IMR-90 (cell line): ENCODE results near the gene TOGARAM1. TPM values are rescaled to one million over a fixed set of nuclear protein-coding genes. Genes with fewer than 3 reads are reported as not detected.

ENCODE experiments used
- ATAC-seq: fragments of 200-7000 bp; cut with Tn5 transposase; 2 replicates; pipeline ENCODE4 v1.9.1; 2020; ENCODE audit warnings: low read depth, mild to moderate bottlenecking, moderate library complexity
- BruUV-seq: library from RNA; stranded (reverse); fragments of 400-500 nt; replicated peaks from 2 replicates; lab custom pipeline; 2021; lab: Mats Ljungman, UMichigan
- CTCF ChIA-PET: fragments of 300-600 bp; formaldehyde crosslinking; extraction: SDS; loops from one replicate; lab custom pipeline; 2021; ENCODE audit warnings: antibody characterized with exemption; lab: Yijun Ruan, JAX
- POLR2A ChIA-PET: fragments of 300-600 bp; sonication (Branson Sonifier 250); formaldehyde crosslinking; loops from one replicate; lab custom pipeline; 2022; ENCODE audit warnings: antibody characterized with exemption; ENCODE audit not compliant: unreplicated experiment; lab: Charles Lee
- DNase-seq: peaks from one replicate; pipeline ENCODE4 v3.0.0; 2013
- H2AFZ ChIP-seq: replicated peaks from 2 replicates; pipeline ENCODE3; 2013; ENCODE audit warnings: low read length, mild to moderate bottlenecking; ENCODE audit not compliant: poor library complexity
- H2AK5ac ChIP-seq: 2 replicates; pipeline ENCODE4 v1.6.1; 2013; ENCODE audit warnings: low read depth, low read length, inconsistent platforms
- H2AK9ac ChIP-seq: replicated peaks from 2 replicates; pipeline ENCODE3; 2013; ENCODE audit warnings: mild to moderate bottlenecking, low read depth, low read length, moderate library complexity; ENCODE audit not compliant: poor library complexity
- H2BK120ac ChIP-seq: 2 replicates; pipeline ENCODE4 v1.6.1; 2013; ENCODE audit warnings: low read depth, low read length, inconsistent platforms
- H2BK15ac ChIP-seq: 3 replicates; pipeline ENCODE4 v1.6.1; 2013; ENCODE audit warnings: low read depth, low read length, inconsistent platforms
- H2BK20ac ChIP-seq: 2 replicates; pipeline ENCODE4 v1.6.1; 2013; ENCODE audit warnings: low read depth, mild to moderate bottlenecking, inconsistent platforms, low read length, moderate library complexity
- H2BK5ac ChIP-seq: 2 replicates; pipeline ENCODE4 v1.6.1; 2013; ENCODE audit warnings: mild to moderate bottlenecking, low read depth, low read length, inconsistent platforms; ENCODE audit not compliant: poor library complexity, severe bottlenecking
- H3K14ac ChIP-seq: replicated peaks from 2 replicates; pipeline ENCODE4 v1.6.1; 2013; ENCODE audit warnings: low read depth, low read length, inconsistent platforms
- H3K18ac ChIP-seq: 2 replicates; pipeline ENCODE4 v1.6.1; 2013; ENCODE audit warnings: low read depth, low read length, control low read depth
- H3K23ac ChIP-seq: 2 replicates; pipeline ENCODE4 v1.6.1; 2013; ENCODE audit warnings: low read depth, low read length, inconsistent platforms
- H3K27ac ChIP-seq: 2 replicates; pipeline ENCODE4 v1.5.1; 2013; ENCODE audit warnings: mild to moderate bottlenecking, control low read depth, low read length; ENCODE audit not compliant: insufficient read depth
- H3K27me3 ChIP-seq: 2 replicates; pipeline ENCODE4 v1.6.1; 2013; ENCODE audit warnings: low read length; ENCODE audit not compliant: control insufficient read depth, insufficient read depth
- H3K36me3 ChIP-seq: 2 replicates; pipeline ENCODE4 v1.6.1; 2013; ENCODE audit warnings: low read length, mixed read lengths; ENCODE audit not compliant: control insufficient read depth, insufficient read depth
- H3K4ac ChIP-seq: 2 replicates; pipeline ENCODE4 v1.6.1; 2013; ENCODE audit warnings: low read depth, low read length, inconsistent platforms
- H3K4me1 ChIP-seq: 2 replicates; pipeline ENCODE4 v1.6.1; 2013; ENCODE audit warnings: low read length, mixed read lengths; ENCODE audit not compliant: control insufficient read depth, insufficient read depth
- H3K4me2 ChIP-seq: 2 replicates; pipeline ENCODE4 v1.6.1; 2013; ENCODE audit warnings: low read depth, mild to moderate bottlenecking, control low read depth, low read length, moderate library complexity
- H3K4me3 ChIP-seq: 2 replicates; pipeline ENCODE4 v1.5.1; 2013; ENCODE audit warnings: low read depth, mild to moderate bottlenecking, control low read depth, low read length, moderate library complexity; ENCODE audit not compliant: insufficient read depth
- H3K56ac ChIP-seq: 2 replicates; pipeline ENCODE4 v1.6.1; 2013; ENCODE audit warnings: low read length, inconsistent platforms; ENCODE audit not compliant: insufficient read depth; ENCODE audit errors: extremely low read depth
- H3K79me1 ChIP-seq, 2 experiments: 2 replicates each; pipeline ENCODE4 v1.6.1; 2013; ENCODE audit warnings: low read length in 2 of 2, inconsistent platforms in 1 of 2, low read depth in 1 of 2
- H3K9ac ChIP-seq: 2 replicates; pipeline ENCODE4 v1.6.1; 2013; ENCODE audit warnings: low read depth, low read length, control low read depth
- H3K9me1 ChIP-seq: 2 replicates; pipeline ENCODE4 v1.6.1; 2013; ENCODE audit warnings: low read length, inconsistent platforms; ENCODE audit not compliant: insufficient read depth
- H3K9me3 ChIP-seq: 2 replicates; pipeline ENCODE4 v1.6.1; 2013; ENCODE audit warnings: low read length; ENCODE audit not compliant: control insufficient read depth, insufficient read depth
- H4K20me1 ChIP-seq: 2 replicates; pipeline ENCODE4 v1.6.1; 2013; ENCODE audit warnings: low read length, inconsistent platforms; ENCODE audit not compliant: insufficient read depth
- H4K5ac ChIP-seq: 2 replicates; pipeline ENCODE4 v1.6.1; 2013; ENCODE audit warnings: mild to moderate bottlenecking, low read depth, low read length, control low read depth
- H4K8ac ChIP-seq, 2 experiments: 2 replicates each; pipeline ENCODE4 v1.6.1; 2013; ENCODE audit warnings: low read depth in 2 of 2, low read length in 2 of 2, control low read depth in 1 of 2, inconsistent platforms in 1 of 2
- H4K91ac ChIP-seq: 2 replicates; pipeline ENCODE4 v1.6.1; 2013; ENCODE audit warnings: low read depth, low read length, inconsistent platforms; ENCODE audit not compliant: insufficient read depth
- CHD1 ChIP-seq: IDR thresholded peaks from 2 replicates; pipeline ENCODE4 v1.6.1; 2012; ENCODE audit warnings: low read depth, low read length, improper control_type of control experiment
- POLR2A ChIP-seq: IDR thresholded peaks from 2 replicates; pipeline ENCODE4 v1.6.1; 2012; ENCODE audit warnings: mild to moderate bottlenecking, low read depth, low read length
- RFX5 ChIP-seq: IDR thresholded peaks from 2 replicates; pipeline ENCODE4 v1.8.0; 2012; ENCODE audit warnings: low read depth, mild to moderate bottlenecking, low read length, moderate library complexity
- WGBS, 2 experiments: methylation state at CpG; one replicate each; pipeline versions ENCODE4 v1.1.5 to v1.1.7; 2013; ENCODE audit warnings: missing lambda C conversion rate in 2 of 2; ENCODE audit not compliant: insufficient read length in 1 of 2; ENCODE audit errors: extremely low coverage in 2 of 2; 5-methylcytosine and 5-hydroxymethylcytosine counted together
- dilution Hi-C: fragments of 300-500 bp; cut with HindIII; formaldehyde crosslinking; loops from one replicate; pipeline ENCODE4 v1.14.3; 2018; ENCODE audit warnings: low sequenced_read_pairs; ENCODE audit not compliant: unreplicated experiment
- in situ Hi-C: fragments of 300-500 bp; cut with MboI; formaldehyde crosslinking; loops from 3 replicates; pipeline ENCODE4 v1.14.3; 2019; ENCODE audit warnings: low sequenced_read_pairs, inconsistent platforms, mixed read lengths
- intact Hi-C: fragments of 100-400 bp; cut with micrococcal nuclease; formaldehyde crosslinking; loops from 2 replicates; pipeline ENCODE4 v1.10.0; 2022
- polyA plus RNA-seq, 3 experiments: library from polyadenylated mRNA; depleted of rRNA; stranded (reverse); fragments of >200 nt; gene quantifications; 2 replicates each; pipeline ENCODE4 v1.2.3, GENCODE V29; 2012; ENCODE audit warnings: low replicate concordance in 1 of 3
- total RNA-seq: library from RNA; depleted of rRNA; stranded (reverse); fragments of >200 nt; gene quantifications from 2 replicates; pipeline ENCODE4 v1.2.3, GENCODE V29; 2012

The TOGARAM1 gene
- total and polyA plus RNA-seq, 2 of the 4 experiments (the other 2 are of a cell fraction), result 3.1 to 13.4 TPM

DNA sequence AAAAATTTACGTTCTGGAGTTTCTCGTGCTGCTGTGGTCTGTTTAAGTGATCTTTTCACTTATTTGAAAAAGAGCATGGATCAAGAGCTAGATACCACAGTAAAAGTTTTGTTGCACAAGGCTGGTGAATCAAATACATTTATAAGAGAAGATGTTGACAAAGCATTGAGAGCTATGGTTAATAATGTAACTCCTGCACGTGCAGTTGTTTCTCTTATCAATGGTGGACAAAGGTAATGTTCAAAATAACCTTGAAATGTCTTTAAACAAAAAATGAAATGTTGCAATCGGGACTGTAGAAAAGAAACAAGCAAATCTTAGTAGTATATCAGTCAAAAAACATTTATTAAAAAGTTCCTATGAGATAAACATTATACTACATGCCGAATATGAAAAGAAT, 82.6 kb downstream of the TOGARAM1 start:
- Histone ChIP-seq H3K4me2 (no peak overlapping the region), H3K27ac (no peak overlapping the region), H2BK5ac (no peak overlapping the region), H3K4me3 (no peak overlapping the region), H2AK9ac (no peak overlapping the region), H3K36me3 (peaks cover 4% of the 10 kb centered on the region), H2BK15ac (no peak overlapping the region), H3K9me3 (no peaks in the 10 kb centered on the region), H3K23ac (no peak overlapping the region), H4K20me1 (no peaks in the 10 kb centered on the region), H2BK20ac (no peak overlapping the region), H4K5ac (no peak overlapping the region), H4K8ac (no peak overlapping the region), H4K91ac (no peak overlapping the region), H2AFZ (no peak overlapping the region), H3K56ac (no peak overlapping the region), H3K9me1 (no peaks in the 10 kb centered on the region), H2BK120ac (no peak overlapping the region), H3K18ac (no peak overlapping the region), H3K4me1 (no peaks in the 10 kb centered on the region), H2AK5ac (no peak overlapping the region), H3K79me1 (no peaks in the 10 kb centered on the region), H3K9ac (no peak overlapping the region), H3K27me3 (no peaks in the 10 kb centered on the region), H3K14ac (no peak overlapping the region), H3K4ac (no peak overlapping the region)
- intact Hi-C loops, result no loop called here
- ATAC-seq, result no peak
- no TSS peak for BruUV-seq
- no peak for DNase-seq
- no CpG with 5 or more reads among the region's 5 CpGs for WGBS, 2 experiments
- in situ Hi-C loops, result no loop called here
- POLR2A ChIA-PET, result no interaction called here
- TF ChIP-seq POLR2A (no peak), CHD1 (no peak), RFX5 (no peak)
- CTCF ChIA-PET, result interaction anchor here (1.4 kb wide), 1 partner anchor 12 kb away, joined by 3 read pairs; no protein-coding TSS in a partner anchor
- dilution Hi-C loops, result no loop called here
